Ectodermal cell (in vitro differentiated cells): ENCODE results near the gene EDNRB.

ENCODE experiments used
- H3K27ac ChIP-seq: 2 replicates; pipeline ENCODE4 v1.7.0; 2013; ENCODE audit warnings: mild to moderate bottlenecking, low read depth, low read length; ENCODE audit not compliant: insufficient read depth, poor library complexity, severe bottlenecking
- H3K27me3 ChIP-seq: 2 replicates; pipeline ENCODE4 v1.7.0; 2013; ENCODE audit warnings: mild to moderate bottlenecking, low read length; ENCODE audit not compliant: insufficient read depth, control insufficient read depth, poor library complexity, severe bottlenecking
- H3K36me3 ChIP-seq: one replicate; pipeline ENCODE4 v1.7.0; 2013; ENCODE audit warnings: low read length; ENCODE audit not compliant: control insufficient read depth, insufficient read depth
- H3K4me1 ChIP-seq: one replicate; pipeline ENCODE4 v1.7.0; 2013; ENCODE audit warnings: low read length; ENCODE audit not compliant: control insufficient read depth, insufficient read depth
- H3K4me3 ChIP-seq: 2 replicates; pipeline ENCODE4 v1.7.0; 2013; ENCODE audit warnings: low read depth, low read length, control low read depth; ENCODE audit not compliant: insufficient read depth
- H3K9me3 ChIP-seq: 2 replicates; pipeline ENCODE4 v1.7.0; 2013; ENCODE audit warnings: mild to moderate bottlenecking, low read length, moderate library complexity; ENCODE audit not compliant: control insufficient read depth
- WGBS, 2 experiments: methylation state at CpG; one replicate each; pipeline ENCODE4 v1.1.7; 2013; ENCODE audit warnings: missing lambda C conversion rate in 2 of 2; 5-methylcytosine and 5-hydroxymethylcytosine counted together

Gene EDNRB

DNA sequence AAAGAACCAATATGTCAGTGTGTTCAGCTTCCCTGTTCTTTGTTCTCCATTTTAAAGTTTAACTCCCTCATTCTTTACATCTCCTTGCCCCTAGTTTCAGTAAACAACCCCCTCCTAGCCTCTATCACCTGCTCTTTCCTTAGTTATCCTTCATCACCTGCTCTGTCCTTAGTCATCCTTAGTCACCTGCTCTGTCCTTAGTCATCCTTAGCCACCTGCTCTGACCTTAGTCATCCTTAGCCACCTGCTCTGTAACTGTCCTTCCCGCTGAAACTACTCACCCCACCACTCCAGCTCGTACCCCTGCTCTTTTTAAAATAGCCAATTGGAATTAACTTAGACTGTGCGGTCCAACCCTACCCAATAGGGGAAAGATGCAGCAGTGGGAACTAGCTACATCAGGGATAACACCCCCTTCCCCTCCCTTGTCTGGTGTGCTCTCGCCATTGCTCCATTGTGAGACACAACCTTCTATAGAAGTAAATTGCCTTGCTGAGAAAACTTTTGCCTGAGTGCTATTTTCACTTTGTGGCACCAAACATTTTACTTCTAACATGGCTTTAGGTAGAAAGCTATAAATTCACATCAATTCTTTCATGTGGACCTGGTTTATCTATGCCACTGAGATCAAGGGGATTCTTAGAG lies 16.2 kb downstream of the EDNRB start:
- Histone ChIP-seq H3K4me1 (peaks cover 4% of the 10 kb centered on the region), H3K36me3 (no peaks in the 10 kb centered on the region), H3K27me3 (no peaks in the 10 kb centered on the region), H3K27ac (no peak overlapping the region), H3K4me3 (no peak overlapping the region), H3K9me3 (no peaks in the 10 kb centered on the region)
- WGBS, 2 experiments = 94% methylated on average over 4 of the region's 4 CpGs

- Histone ChIP-seq H3K4me1 (no peaks in the 10 kb centered on the region), H3K27ac (no peak overlapping the region), H3K9me3 (no peaks in the 10 kb centered on the region), H3K4me3 (no peak overlapping the region), H3K27me3 (no peaks in the 10 kb centered on the region), H3K36me3 (no peaks in the 10 kb centered on the region)
- WGBS, 2 experiments = 93 to 94% methylated on average over 4 of the region's 4 CpGs
Measured at GRCh38 chr13:77898097-77898496, 20.5 kb downstream of the EDNRB start.

DNA sequence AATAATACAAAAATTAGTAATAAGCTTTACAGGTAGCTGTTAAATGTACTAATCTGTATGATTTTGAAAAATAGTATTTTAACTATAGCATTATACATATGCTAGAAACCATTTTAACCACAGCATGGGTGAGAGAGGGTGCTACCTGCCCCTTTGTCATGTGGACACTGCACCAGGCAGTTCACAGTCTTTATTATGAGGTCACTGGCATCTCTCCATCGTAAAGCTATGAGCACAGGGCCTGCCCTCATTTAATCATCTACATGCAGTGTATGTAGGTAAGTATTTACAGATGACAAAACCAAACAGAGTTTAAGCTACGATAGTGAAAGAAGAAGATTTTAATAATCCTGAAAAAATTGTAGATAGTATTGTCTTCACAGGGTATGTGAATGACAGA lies 21.7 kb downstream of the EDNRB start:
- Histone ChIP-seq H3K36me3 (no peaks in the 10 kb centered on the region), H3K4me1 (no peaks in the 10 kb centered on the region), H3K27ac (no peak overlapping the region), H3K4me3 (no peak overlapping the region), H3K27me3 (no peaks in the 10 kb centered on the region), H3K9me3 (no peaks in the 10 kb centered on the region)
- WGBS, 2 experiments = 89 to 100% methylated on average over 2 of the region's 2 CpGs

- Histone ChIP-seq H3K4me1 (no peaks in the 10 kb centered on the region), H3K9me3 (no peaks in the 10 kb centered on the region), H3K4me3 (no peak overlapping the region), H3K36me3 (no peaks in the 10 kb centered on the region), H3K27ac (no peak overlapping the region), H3K27me3 (no peaks in the 10 kb centered on the region)
- 85 to 88% methylated on average over 8 of the region's 8 CpGs for WGBS, 2 experiments
Measured at GRCh38 chr13:77896536-77896935, 22.1 kb downstream of the EDNRB start.

DNA sequence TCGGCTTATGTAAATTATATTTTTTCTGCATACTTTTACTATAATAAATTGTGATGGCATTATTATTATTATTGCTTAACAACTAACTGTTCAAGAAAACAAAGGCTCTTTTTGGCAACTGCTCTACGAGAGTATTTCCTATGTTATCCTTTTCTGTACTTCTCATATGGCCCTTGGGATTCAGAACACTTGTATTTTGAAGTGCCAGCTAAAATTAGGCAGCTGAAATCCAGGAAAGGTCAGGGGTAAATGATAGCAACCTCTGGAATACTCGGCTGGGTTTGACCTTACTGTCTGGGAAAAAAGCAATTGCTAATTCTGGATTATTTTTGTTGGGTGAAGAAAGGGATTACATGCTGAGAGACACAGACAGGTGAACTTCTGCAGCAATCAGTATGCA lies 23.9 kb downstream of the EDNRB start:
- Histone ChIP-seq H3K4me1 (no peaks in the 10 kb centered on the region), H3K27ac (no peak overlapping the region), H3K4me3 (no peak overlapping the region), H3K9me3 (no peaks in the 10 kb centered on the region), H3K36me3 (no peaks in the 10 kb centered on the region), H3K27me3 (no peaks in the 10 kb centered on the region)
- 90 to 95% methylated on average over 2 to 3 of the region's 3 CpGs for WGBS, 2 experiments

- H3K27me3 ChIP-seq = no peaks in the 10 kb centered on the region
- H3K9me3 ChIP-seq = no peaks in the 10 kb centered on the region
- H3K27ac ChIP-seq = no peak overlapping the region
- 89 to 96% methylated on average over 6 of the region's 6 CpGs for WGBS, 2 experiments
- H3K36me3 ChIP-seq = no peaks in the 10 kb centered on the region
- no peaks in the 10 kb centered on the region for H3K4me1 ChIP-seq
- H3K4me3 ChIP-seq = no peak overlapping the region
Measured at GRCh38 chr13:77893066-77893465, 25.6 kb downstream of the EDNRB start.

GRCh38 chr13:77892491-77892890 lies 26.1 kb downstream of the EDNRB start:
- H3K27ac ChIP-seq = no peak overlapping the region
- H3K4me3 ChIP-seq = no peak overlapping the region
- H3K36me3 ChIP-seq = no peaks in the 10 kb centered on the region
- no peaks in the 10 kb centered on the region for H3K4me1 ChIP-seq
- H3K9me3 ChIP-seq = no peaks in the 10 kb centered on the region
- H3K27me3 ChIP-seq = no peaks in the 10 kb centered on the region

DNA sequence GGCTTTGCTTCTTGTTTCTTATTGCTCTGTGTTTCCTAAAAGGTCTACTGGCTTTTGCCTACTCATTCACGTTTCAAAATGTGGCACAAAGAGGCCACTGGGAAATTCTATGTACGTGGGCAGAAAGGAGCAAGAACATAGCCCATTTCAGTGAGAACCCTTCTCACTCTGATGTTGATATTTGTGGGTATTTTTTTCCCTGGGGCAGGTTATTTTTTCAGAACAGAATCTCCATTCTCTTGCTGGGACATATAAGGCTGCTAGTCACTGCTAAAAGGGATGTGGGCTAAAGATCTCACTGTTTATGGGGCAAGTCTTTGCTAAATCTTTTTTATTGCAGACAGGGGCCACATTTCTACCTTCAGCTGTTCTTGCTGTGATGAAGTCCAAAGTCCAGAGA lies 27.1 kb downstream of the EDNRB start:
- no peaks in the 10 kb centered on the region for H3K36me3 ChIP-seq
- WGBS, 2 experiments = 90 to 97% methylated on average over 2 of the region's 2 CpGs
- no peaks in the 10 kb centered on the region for H3K4me1 ChIP-seq
- no peaks in the 10 kb centered on the region for H3K27me3 ChIP-seq
- H3K4me3 ChIP-seq = no peak overlapping the region
- no peaks in the 10 kb centered on the region for H3K9me3 ChIP-seq
- no peak overlapping the region for H3K27ac ChIP-seq

- H3K4me1 ChIP-seq = no peaks in the 10 kb centered on the region
- no peaks in the 10 kb centered on the region for H3K36me3 ChIP-seq
- 91 to 100% methylated on average over 1 of the region's 1 CpG for WGBS, 2 experiments
- H3K4me3 ChIP-seq = no peak overlapping the region
- no peak overlapping the region for H3K27ac ChIP-seq
- no peaks in the 10 kb centered on the region for H3K9me3 ChIP-seq
- H3K27me3 ChIP-seq = no peaks in the 10 kb centered on the region
Measured at GRCh38 chr13:77891041-77891440, 27.6 kb downstream of the EDNRB start.

GRCh38 chr13:77883328-77883727 lies 35.3 kb downstream of the EDNRB start:
- Histone ChIP-seq H3K27ac (no peak overlapping the region), H3K4me1 (no peaks in the 10 kb centered on the region), H3K4me3 (no peak overlapping the region), H3K36me3 (no peaks in the 10 kb centered on the region), H3K9me3 (no peaks in the 10 kb centered on the region), H3K27me3 (no peaks in the 10 kb centered on the region)
- WGBS, 2 experiments = 91 to 96% methylated on average over 2 of the region's 2 CpGs

- no peaks in the 10 kb centered on the region for H3K9me3 ChIP-seq
- H3K4me1 ChIP-seq = no peaks in the 10 kb centered on the region
- no peak overlapping the region for H3K27ac ChIP-seq
- H3K4me3 ChIP-seq = no peak overlapping the region
- WGBS, 2 experiments = 73 to 100% methylated on average over 1 of the region's 1 CpG
- no peaks in the 10 kb centered on the region for H3K36me3 ChIP-seq
- no peaks in the 10 kb centered on the region for H3K27me3 ChIP-seq
Measured at GRCh38 chr13:77878190-77878589, 40.4 kb downstream of the EDNRB start.
